ENCODE data around the gene BRD1. TPM values are rescaled to one million over a fixed set of nuclear protein-coding genes. Genes with fewer than 3 reads are reported as not detected.

The BRD1 gene
- total and polyA plus RNA-seq, 7 donors, result 7.9 to 22.9 (median 16.9) TPM

DNA sequence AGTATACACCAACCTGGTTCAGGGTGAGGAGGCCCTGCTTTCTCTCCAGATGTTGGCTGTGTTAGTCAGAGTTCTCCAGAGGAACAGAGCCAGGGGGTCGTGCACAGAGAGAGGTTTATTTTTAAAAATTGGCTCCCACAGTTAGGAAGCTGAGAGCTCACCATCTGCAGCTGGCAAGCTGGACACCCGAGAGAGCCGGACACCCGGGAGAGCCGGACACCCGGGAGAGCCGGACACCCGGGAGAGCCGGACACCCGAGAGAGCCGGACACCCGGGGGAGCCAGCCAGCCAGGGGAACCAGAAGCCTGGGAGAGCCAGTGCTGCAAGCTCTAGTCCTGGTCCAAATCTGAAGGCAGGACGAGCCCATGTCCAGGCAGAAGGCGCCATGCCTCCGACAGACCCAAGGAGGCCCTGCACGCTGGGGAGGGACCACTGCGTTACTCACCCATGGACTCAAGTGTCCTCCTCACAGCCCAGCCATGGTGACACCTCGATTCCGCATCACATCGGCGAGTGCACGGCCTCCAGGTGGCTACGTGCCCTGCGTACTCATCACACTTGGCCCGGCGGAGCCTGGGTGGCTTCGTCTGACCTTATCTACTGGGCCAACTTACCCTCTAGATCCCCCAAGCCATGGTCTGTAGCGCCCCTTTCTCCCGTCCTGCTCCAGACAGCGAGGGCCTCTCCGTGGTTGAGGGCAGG, 99.0 kb downstream of the BRD1 start:
- 58 to 60% (median 60%) methylated on average over 31 of the region's 31 CpGs for WGBS, 3 donors
- DNase-seq (no peak), ATAC-seq (no peak)
- Histone ChIP-seq H3K27ac (no peak overlapping the region), H3K4me1 (no peaks in the 10 kb centered on the region), H3K27me3 (ENCODE audit: insufficient read depth in 3 of 3, low read length in 2 of 3) (peaks cover 0 to 82% (median 9%) of the 10 kb centered on the region in 3 donors), H3K36me3 (ENCODE audit: insufficient read depth in 1 of 2, low read depth in 1 of 2) (no peaks in the 10 kb centered on the region), H3K4me3 (no peak overlapping the region), H3K9me3 (no peaks in the 10 kb centered on the region)
- TF ChIP-seq, protein P1, sequence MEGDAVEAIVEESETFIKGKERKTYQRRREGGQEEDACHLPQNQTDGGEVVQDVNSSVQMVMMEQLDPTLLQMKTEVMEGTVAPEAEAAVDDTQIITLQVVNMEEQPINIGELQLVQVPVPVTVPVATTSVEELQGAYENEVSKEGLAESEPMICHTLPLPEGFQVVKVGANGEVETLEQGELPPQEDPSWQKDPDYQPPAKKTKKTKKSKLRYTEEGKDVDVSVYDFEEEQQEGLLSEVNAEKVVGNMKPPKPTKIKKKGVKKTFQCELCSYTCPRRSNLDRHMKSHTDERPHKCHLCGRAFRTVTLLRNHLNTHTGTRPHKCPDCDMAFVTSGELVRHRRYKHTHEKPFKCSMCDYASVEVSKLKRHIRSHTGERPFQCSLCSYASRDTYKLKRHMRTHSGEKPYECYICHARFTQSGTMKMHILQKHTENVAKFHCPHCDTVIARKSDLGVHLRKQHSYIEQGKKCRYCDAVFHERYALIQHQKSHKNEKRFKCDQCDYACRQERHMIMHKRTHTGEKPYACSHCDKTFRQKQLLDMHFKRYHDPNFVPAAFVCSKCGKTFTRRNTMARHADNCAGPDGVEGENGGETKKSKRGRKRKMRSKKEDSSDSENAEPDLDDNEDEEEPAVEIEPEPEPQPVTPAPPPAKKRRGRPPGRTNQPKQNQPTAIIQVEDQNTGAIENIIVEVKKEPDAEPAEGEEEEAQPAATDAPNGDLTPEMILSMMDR (IDR thresholded peaks at IDR 0.05), result no peak
- intact Hi-C loops (cut with DNase I), result no loop called here

DNA sequence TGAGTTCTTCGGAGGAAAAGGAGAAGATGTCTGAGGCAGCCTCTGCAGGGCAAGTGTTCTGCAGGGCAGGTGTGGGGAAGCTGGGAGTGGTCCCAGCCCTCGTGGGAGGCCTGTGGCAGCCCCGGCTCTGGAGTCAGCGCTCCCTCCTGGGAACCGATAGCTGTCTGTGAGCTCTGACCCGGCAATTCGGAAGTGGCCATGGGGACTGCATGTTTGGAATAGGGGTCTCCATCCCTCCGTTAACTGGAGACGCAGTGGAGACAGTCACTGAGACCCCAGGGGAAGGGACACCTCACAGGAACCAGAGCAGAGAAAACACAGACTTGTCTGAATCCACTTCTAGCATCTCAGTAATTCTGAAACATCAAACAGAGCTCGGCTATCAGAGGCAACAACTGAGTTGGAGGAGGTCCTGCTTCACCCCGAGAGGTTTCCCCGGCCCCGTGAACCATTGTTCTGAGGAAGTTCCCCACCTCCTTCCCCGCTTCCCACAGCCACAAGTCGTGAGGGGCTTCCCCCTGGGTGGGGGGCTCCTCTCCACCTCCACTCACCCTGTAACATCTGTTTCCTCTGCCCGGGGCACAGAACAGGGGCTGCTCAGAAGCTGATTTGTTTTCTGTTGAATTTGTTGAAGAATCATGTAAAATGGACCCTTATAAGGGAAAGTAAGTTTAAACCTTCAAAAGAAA, 99.6 kb downstream of the BRD1 start:
- Histone ChIP-seq H3K27ac (no peak overlapping the region), H3K36me3 (ENCODE audit: insufficient read depth in 1 of 2, low read depth in 1 of 2) (no peaks in the 10 kb centered on the region), H3K4me3 (no peak overlapping the region), H3K27me3 (ENCODE audit: insufficient read depth in 3 of 3, low read length in 2 of 3) (peaks cover 0 to 87% (median 9%) of the 10 kb centered on the region in 3 donors), H3K9me3 (no peaks in the 10 kb centered on the region), H3K4me1 (no peaks in the 10 kb centered on the region)
- intact Hi-C loops (cut with DNase I), result no loop called here
- DNase-seq, result no peak
- ATAC-seq, result no peak
- TF ChIP-seq, protein P1 (IDR thresholded peaks at IDR 0.05), result no peak
- 37 to 40% (median 38%) methylated on average over 16 of the region's 16 CpGs for WGBS, 3 donors

DNA sequence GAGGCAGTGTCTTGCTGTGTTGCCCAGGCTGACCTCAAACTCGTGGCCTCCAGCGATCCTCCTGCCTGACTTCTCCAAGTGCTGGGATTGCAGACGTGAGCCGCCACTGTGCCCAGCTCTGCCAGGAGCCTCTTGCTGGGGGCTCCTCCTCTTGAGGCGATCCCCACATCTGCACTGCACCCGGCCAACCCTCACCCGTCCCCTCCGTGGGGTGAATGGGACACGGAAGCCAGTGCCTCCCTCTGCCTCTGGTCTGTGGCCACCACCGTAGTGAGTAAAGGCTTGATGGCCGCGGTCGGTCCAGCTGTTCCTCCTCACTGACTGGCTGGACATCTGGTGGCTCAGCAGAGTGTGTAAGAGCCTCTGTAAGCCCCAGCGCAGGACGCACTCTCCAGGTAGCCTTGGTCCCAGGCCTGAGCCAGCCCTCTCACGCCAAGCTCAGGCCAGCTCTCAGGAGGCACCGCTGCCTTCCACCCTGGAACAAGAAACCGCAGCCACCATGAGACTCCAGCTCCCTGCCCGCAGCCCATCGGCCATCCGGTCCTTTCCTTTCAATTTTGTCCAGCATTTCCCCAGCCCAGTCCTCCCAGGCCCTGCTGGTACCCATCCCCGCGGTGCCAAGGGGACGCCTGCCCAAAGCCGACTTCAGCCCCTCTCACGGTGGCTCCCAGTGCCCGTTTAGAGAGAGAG, 100.3 kb downstream of the BRD1 start:
- Histone ChIP-seq H3K9me3 (no peaks in the 10 kb centered on the region), H3K27ac (no peak overlapping the region), H3K4me3 (no peak overlapping the region), H3K36me3 (ENCODE audit: insufficient read depth in 1 of 2, low read depth in 1 of 2) (no peaks in the 10 kb centered on the region), H3K4me1 (no peaks in the 10 kb centered on the region), H3K27me3 (ENCODE audit: insufficient read depth in 3 of 3, low read length in 2 of 3) (peaks cover 0 to 87% (median 9%) of the 10 kb centered on the region in 3 donors)
- TF ChIP-seq, protein P1 (IDR thresholded peaks at IDR 0.05), result no peak
- no peak for DNase-seq
- intact Hi-C loops (cut with DNase I), result no loop called here
- WGBS, 3 donors, result 70 to 73% (median 71%) methylated on average over 27 of the region's 27 CpGs
- ATAC-seq, result no peak

DNA sequence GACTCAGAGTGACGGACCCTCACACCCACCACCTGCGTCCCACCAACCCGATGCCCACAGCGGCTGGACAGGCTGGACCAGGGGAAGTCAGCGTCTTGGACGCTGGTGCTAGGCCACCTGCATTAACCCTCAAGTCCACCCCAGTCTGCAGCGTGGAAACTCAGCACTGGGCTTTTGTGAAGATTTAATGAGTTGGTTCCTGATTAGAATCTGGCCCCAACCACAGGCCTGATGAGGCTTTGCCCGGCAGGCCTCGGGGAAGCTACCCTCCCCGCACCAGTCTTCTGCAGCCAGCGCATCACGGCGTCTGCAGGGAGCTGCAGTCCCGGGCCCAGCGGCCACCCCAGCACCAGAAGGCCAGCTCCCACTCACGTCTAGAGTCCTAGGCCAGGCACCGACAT, 101.0 kb downstream of the BRD1 start:
- H3K4me1 ChIP-seq, result no peaks in the 10 kb centered on the region
- no peak overlapping the region for H3K27ac ChIP-seq
- 75 to 85% (median 79%) methylated on average over 16 to 17 of the region's 17 CpGs for whole genome bisulfite sequencing, 3 donors
- H3K36me3 ChIP-seq (ENCODE audit: insufficient read depth in 1 of 2, low read depth in 1 of 2), result no peaks in the 10 kb centered on the region
- no peaks in the 10 kb centered on the region for H3K9me3 ChIP-seq
- intact Hi-C loops (cut with DNase I), result no loop called here
- no peak for DNase-seq
- ATAC-seq, result no peak
- H3K4me3 ChIP-seq, result no peak overlapping the region
- peaks cover 0 to 81% (median 9%) of the 10 kb centered on the region in 3 donors for H3K27me3 ChIP-seq (ENCODE audit: insufficient read depth in 3 of 3, low read length in 2 of 3)
- TF ChIP-seq, protein P1 (IDR thresholded peaks at IDR 0.05), result no peak
